Heart left ventricle (tissue), 16 donors: Measurements from ENCODE around the gene MCM10. TPM values are rescaled to one million over a fixed set of nuclear protein-coding genes. Genes with fewer than 3 reads are reported as not detected.

ENCODE experiments used
- ATAC-seq, 4 donors: fragments of 200-7000 bp; cut with Tn5 transposase; one replicate each; pipeline ENCODE4 v1.9.1; 2020 to 2022; ENCODE audit warnings: moderate library complexity in 4 of 4, mild to moderate bottlenecking in 3 of 4, moderate number of reproducible peaks in 1 of 4
- DNase-seq, 5 donors: peaks; one replicate each; pipeline ENCODE4 v3.0.0-alpha.2; 2020
- H3K27ac ChIP-seq, 12 donors: fragments of 200-600 bp; sonication (generic) in 4 of 12; one replicate each; pipeline versions ENCODE4 v1.5.0 to v1.8.0; 2016 to 2022; ENCODE audit warnings: mild to moderate bottlenecking in 2 of 12
- H3K27me3 ChIP-seq, 9 donors: fragments of 200-600 bp; sonication (generic) in 2 of 9; one replicate each; pipeline versions ENCODE4 v1.5.1 to v1.8.0; 2016 to 2022; ENCODE audit warnings: mild to moderate bottlenecking in 3 of 9
- H3K36me3 ChIP-seq, 9 donors: fragments of 200-600 bp; sonication (generic) in 2 of 9; one replicate each; pipeline versions ENCODE4 v1.5.0 to v1.8.0; 2018 to 2022; ENCODE audit warnings: mild to moderate bottlenecking in 2 of 9
- H3K4me1 ChIP-seq, 12 donors: fragments of 200-600 bp; sonication (generic) in 4 of 12; one replicate each; pipeline versions ENCODE4 v1.5.0 to v1.8.0; 2016 to 2022; ENCODE audit warnings: mild to moderate bottlenecking in 3 of 12
- H3K4me3 ChIP-seq, 12 donors: fragments of 200-600 bp; sonication (generic) in 4 of 12; one replicate each; pipeline versions ENCODE4 v1.5.0 to v1.8.0; 2017 to 2022; ENCODE audit warnings: mild to moderate bottlenecking in 9 of 12, moderate library complexity in 4 of 12
- H3K9me3 ChIP-seq, 12 donors: fragments of 200-600 bp; sonication (generic) in 4 of 12; one replicate each; pipeline versions ENCODE4 v1.5.0 to v1.8.0; 2016 to 2022; ENCODE audit warnings: mild to moderate bottlenecking in 1 of 12
- POLR2A ChIP-seq, 2 donors: fragments of 450-650 bp; IDR thresholded peaks; one replicate each; pipeline ENCODE4 v1.6.1; 2017; ENCODE audit warnings: antibody characterized with exemption in 2 of 2, mild to moderate bottlenecking in 2 of 2, moderate library complexity in 2 of 2
- WGBS, 4 donors: extraction: QIAGEN DNeasy Blood & Tissue Kit in 2 of 4; methylation state at CpG; one replicate each; pipeline versions ENCODE4 v1.1.5 to v1.1.7; 2013 to 2018; 5-methylcytosine and 5-hydroxymethylcytosine counted together
- intact Hi-C, 10 donors: fragments of 100-400 bp; cut with DNase I; formaldehyde crosslinking; loops; one replicate each; pipeline versions ENCODE4 v1.11.1 to v1.14.2; 2022
- polyA plus RNA-seq, 2 donors: library from polyadenylated mRNA; stranded (reverse); fragments of 200-250 nt; gene quantifications; one replicate each; pipeline ENCODE4 v1.2.3, GENCODE V29; 2013
- total RNA-seq, 9 donors: library from RNA; depleted of rRNA in 2 of 9; stranded (reverse); fragments of >200 nt in 2 of 9; fragmentation: NEBNext Ultra II Directional in 3 of 9; extraction: Animal tissue kit (Norgen Biotek cat#: 25700) in 3 of 9; gene quantifications; one replicate each; pipeline versions ENCODE4 v1.1.0 to v1.2.4, GENCODE V29; 2016 to 2023
- TF ChIP-seq, protein P1 (sequence below), 12 donors: fragments of 200-600 bp; sonication (generic) in 4 of 12; IDR thresholded peaks; one replicate each; pipeline versions ENCODE4 v1.5.0 to v1.8.0; 2018 to 2022; ENCODE audit warnings: antibody characterized with exemption in 12 of 12, mild to moderate bottlenecking in 5 of 12
- donor health status: ischemic (EF 13 %, LVEDD 7.1; RV severe dilation, severe dysfunction).
- donor health status: healthy with polysubstance abuse.
- donor health status: DM: no; HTN: yes; CAD: no.
- donor health status: DM: no; HTN: no; CAD: no.
- donor health status: ischemic (EF 25% LVEDD 6.9; RV normal size, moderate dysfunction).
- donor health status: ischemic (EF 25% LVEDD 5.7; RV mildly dilated, moderate dysfunction).
- donor health status: healthy.
- donor health status: DM: yes; HTN: yes; CAD: no.
- donor health status: ischemic (EF 35%, LVEDD 5.7; RV mildly dilated, moderate dysfunction).
- donor health status: nonischemic (EF 11% LVEDD 7.7; RV severe dilation, severe dysfunction).
- donor health status: DM: yes; HTN: yes; CAD: no.
- donor health status: PGD.
- donor health status: ischemic (EF 29% LVEDD 5.4; RV normal size, mild dysfunction).
- donor health status: nonischemic (EF 23%, LVEDD 6.1; RV moderate dilation, normal function).

Gene MCM10
- total and polyA plus RNA-seq, 11 donors: 0.11 to 4.2 (median 0.24) TPM; not detected in 3

DNA sequence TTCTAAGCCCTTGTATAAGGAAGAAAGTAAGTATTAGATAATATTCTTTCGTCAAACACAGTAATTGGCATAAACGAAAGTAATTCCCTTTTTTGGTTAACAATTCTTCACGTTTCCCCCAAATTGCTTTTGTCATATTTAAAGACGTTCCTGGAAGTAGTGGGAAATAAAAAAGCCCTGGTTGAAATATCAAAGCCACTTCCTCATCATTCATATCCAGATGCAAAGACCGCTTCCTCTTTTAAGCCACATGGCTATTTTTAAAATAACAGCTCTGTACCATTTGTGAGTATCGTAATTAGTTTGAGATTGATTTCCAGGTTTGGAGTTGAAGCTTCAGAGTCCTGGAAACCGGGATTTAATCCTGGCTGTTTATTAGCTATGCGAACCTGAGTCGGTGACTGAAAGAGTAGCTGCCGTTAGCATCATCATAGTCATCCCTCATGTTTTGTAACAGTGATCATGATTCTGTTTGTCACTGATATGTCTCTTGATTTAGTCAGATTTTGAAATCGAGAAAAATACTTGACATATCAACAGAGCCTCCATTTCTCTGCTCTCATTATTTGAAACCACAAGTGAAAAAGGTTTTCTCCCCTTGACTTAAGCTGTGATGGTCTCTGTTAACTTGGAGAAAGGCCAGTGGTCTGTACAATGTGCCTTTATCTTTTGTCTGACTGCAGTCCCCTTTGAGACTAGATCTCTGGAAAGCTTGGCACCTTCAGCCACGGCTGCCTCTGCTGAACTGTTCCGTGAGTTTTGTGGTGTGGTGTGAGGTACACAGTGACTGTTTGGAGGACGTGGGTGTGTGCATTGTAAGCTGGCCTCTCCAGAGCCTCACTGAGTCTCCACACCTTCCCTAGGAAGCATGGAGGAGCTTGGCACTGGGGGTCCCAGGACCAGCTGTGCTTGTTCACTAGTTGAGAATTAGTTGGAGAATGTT lies 43.2 kb upstream of the MCM10 start:
- ATAC-seq: peak in 2 of 4 donors; percentile 76 to 77
- DNase-seq: no peak
- H3K9me3 ChIP-seq: no peaks in the 10 kb centered on the region
- H3K27me3 ChIP-seq: no peaks in the 10 kb centered on the region
- H3K4me3 ChIP-seq: no peak overlapping the region
- 55 to 69% (median 62%) methylated on average over 14 of the region's 14 CpGs for WGBS, 4 donors
- intact Hi-C loops: no loop called here
- H3K4me1 ChIP-seq: peaks cover 0 to 55% (median 23%) of the 10 kb centered on the region in 12 donors
- peak overlapping the region in 11 of 12 donors; percentile 18 to 69 (median 50) for H3K27ac ChIP-seq
- no peak for TF ChIP-seq POLR2A (IDR thresholded peaks at IDR 0.05)
- TF ChIP-seq, protein P1, sequence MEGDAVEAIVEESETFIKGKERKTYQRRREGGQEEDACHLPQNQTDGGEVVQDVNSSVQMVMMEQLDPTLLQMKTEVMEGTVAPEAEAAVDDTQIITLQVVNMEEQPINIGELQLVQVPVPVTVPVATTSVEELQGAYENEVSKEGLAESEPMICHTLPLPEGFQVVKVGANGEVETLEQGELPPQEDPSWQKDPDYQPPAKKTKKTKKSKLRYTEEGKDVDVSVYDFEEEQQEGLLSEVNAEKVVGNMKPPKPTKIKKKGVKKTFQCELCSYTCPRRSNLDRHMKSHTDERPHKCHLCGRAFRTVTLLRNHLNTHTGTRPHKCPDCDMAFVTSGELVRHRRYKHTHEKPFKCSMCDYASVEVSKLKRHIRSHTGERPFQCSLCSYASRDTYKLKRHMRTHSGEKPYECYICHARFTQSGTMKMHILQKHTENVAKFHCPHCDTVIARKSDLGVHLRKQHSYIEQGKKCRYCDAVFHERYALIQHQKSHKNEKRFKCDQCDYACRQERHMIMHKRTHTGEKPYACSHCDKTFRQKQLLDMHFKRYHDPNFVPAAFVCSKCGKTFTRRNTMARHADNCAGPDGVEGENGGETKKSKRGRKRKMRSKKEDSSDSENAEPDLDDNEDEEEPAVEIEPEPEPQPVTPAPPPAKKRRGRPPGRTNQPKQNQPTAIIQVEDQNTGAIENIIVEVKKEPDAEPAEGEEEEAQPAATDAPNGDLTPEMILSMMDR (IDR thresholded peaks at IDR 0.05): no peak
- H3K36me3 ChIP-seq: peaks cover 0 to 91% (median 80%) of the 10 kb centered on the region in 9 donors

DNA sequence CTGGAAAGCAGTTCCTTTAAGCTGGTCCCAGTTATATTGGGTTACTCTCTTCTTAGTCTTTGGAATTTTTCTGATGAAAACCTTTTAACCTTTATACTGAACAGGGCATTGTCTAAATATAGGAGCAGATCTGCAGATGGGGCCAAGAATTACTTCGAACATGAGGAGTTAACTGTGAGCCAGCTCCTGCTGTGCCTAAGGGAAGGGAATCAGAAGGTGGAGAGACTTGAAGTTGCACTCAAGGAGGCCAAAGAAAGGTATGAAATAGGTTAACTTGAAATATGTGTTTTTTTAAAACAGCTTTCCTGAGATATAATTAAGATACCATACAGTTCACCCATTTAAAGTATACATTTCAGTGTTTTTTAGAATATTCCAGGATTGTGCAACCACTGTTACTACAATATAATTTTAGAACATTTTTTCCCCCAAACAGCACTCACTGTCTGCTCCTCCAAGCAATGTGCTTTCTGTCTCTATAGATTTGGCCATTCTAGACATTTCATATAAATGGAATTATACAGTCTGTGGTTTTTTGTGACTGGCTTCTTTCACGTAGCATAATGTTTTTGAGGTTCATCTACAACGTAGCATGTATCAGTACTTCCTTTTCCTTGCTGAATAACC lies 42.5 kb upstream of the MCM10 start:
- intact Hi-C loops: no loop called here
- TF ChIP-seq POLR2A (IDR thresholded peaks at IDR 0.05): no peak
- TF ChIP-seq, protein P1 (IDR thresholded peaks at IDR 0.05): no peak
- no peaks in the 10 kb centered on the region for H3K9me3 ChIP-seq
- no peak overlapping the region for H3K4me3 ChIP-seq
- peaks cover 0 to 55% (median 23%) of the 10 kb centered on the region in 12 donors for H3K4me1 ChIP-seq
- 70 to 74% (median 74%) methylated on average over 3 of the region's 3 CpGs for WGBS, 4 donors
- ATAC-seq (peak in 2 of 4 donors; percentile 31 to 44), DNase-seq (no peak)
- H3K27ac ChIP-seq: peak overlapping the region in 10 of 12 donors; percentile 27 to 69 (median 54)
- H3K27me3 ChIP-seq: no peaks in the 10 kb centered on the region
- peaks cover 0 to 91% (median 80%) of the 10 kb centered on the region in 9 donors for H3K36me3 ChIP-seq

DNA sequence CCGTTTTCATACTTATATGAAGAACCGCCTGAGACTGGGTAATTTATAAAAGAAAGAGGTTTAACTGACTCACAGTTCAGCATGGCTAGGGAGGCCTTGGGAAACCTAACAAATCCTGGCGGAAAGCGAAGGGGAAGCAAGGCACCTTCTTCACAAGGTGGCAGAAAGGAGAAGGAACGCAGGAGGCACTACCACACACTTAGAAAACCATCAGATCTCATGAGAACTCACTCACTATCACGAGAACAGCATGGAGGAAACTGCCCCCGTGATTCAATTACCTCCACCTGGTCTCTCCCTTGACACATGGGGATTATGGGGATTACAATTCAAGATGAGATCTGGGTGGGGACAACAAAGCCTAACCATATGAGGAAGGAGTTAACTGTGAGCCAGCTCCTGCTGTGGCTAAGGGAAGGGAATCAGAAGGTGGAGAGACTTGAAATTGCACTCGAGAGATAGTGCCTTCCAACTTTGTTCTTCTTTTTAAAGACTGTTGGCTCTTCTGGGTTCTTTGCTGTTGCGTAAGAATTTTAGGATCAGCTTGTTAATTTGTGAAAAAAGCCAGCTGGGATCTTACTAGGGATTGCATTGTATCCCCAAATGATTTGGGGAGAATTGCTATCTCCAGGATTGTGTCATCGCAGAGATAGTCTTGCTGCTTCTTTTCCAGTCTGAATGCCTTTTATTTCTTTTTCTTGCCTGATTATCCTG lies 40.4 kb upstream of the MCM10 start:
- 78 to 83% (median 79%) methylated on average over 10 of the region's 10 CpGs for WGBS, 4 donors
- intact Hi-C loops: no loop called here
- H3K4me3 ChIP-seq: no peak overlapping the region
- TF ChIP-seq, protein P1 (IDR thresholded peaks at IDR 0.05): no peak
- no peak for TF ChIP-seq POLR2A (IDR thresholded peaks at IDR 0.05)
- DNase-seq (no peak), ATAC-seq (peak in 3 of 4 donors; percentile 23 to 33 (median 26))
- H3K27me3 ChIP-seq: no peaks in the 10 kb centered on the region
- peak overlapping the region in 2 of 12 donors; percentile 38 to 44 for H3K27ac ChIP-seq
- no peaks in the 10 kb centered on the region for H3K9me3 ChIP-seq
- H3K36me3 ChIP-seq: peaks cover 0 to 100% (median 94%) of the 10 kb centered on the region in 9 donors
- H3K4me1 ChIP-seq: peaks cover 0 to 50% (median 19%) of the 10 kb centered on the region in 12 donors
